ENCODE measurements around the gene FGFR3. TPM values are rescaled to one million over a fixed set of nuclear protein-coding genes. Genes with fewer than 3 reads are reported as not detected.

FGFR3 gene
- total and polyA plus RNA-seq, 9 of the 15 experiments (the other 6 are each of a cell fraction or from before 2014, with no cell fraction given): 1.2 to 60.4 (median 12.7) TPM

- no TSS peak for BruUV-seq (replicated peaks)
- peaks cover 84% of the 10 kb centered on the region; the same call in 2 of the 3 replicates for H3K36me3 ChIP-seq (ENCODE audit: control insufficient read depth, insufficient read depth, low read length)
- 98% methylated on average over 30 of the region's 51 CpGs for WGBS (ENCODE audit: insufficient coverage, low coverage, missing lambda C conversion rate)
- H3K27ac ChIP-seq (ENCODE audit: extremely low read depth, low read depth, low read length): no peak overlapping the region
- DNase-seq (ENCODE audit: extremely low read depth in 1 of 4, low spot score in 3 of 4): peak in 1 of 4 experiments; percentile 24
- ATAC-seq: no peak
- POLR2A ChIA-PET: interaction anchor here (0.6 to 1.6 kb wide), 3 partner anchors 9 to 12 kb away, joined by 3 to 7 read pairs (median 4); partner anchors contain the start of gene FGFR3
- H3K27me3 ChIP-seq (ENCODE audit: control insufficient read depth in 2 of 2, insufficient read depth in 2 of 2, low read length in 2 of 2): no peaks in the 10 kb centered on the region
- FAIRE-seq: no peak
- intact Hi-C loops (cut with micrococcal nuclease) (no loop called here), in situ Hi-C loops (cut with MboI) (no loop called here)
- H3K9me1 ChIP-seq (ENCODE audit: control insufficient read depth, insufficient read depth, low read length): no peaks in the 10 kb centered on the region
- H4K20me1 ChIP-seq (replicated peaks; ENCODE audit: control insufficient read depth, insufficient read depth, low read length): no peaks in the 10 kb centered on the region; the same call in 1 of the 2 replicates
- no peak overlapping the region for H2AFZ ChIP-seq (ENCODE audit: low read depth, low read length)
- CTCF ChIA-PET (ENCODE audit: low intra/inter-chr PET ratio): interaction anchor here (0.6 kb wide), 1 partner anchor 62 kb away, joined by 3 read pairs; no protein-coding TSS in a partner anchor
- H3K4me2 ChIP-seq (ENCODE audit: insufficient read depth, low read length): no peak overlapping the region
- H3K79me2 ChIP-seq (ENCODE audit: control insufficient read depth, insufficient read depth, low read length): peaks cover 5% of the 10 kb centered on the region; the same call in 1 of the 3 replicates
- TF ChIP-seq JUNB (CRISPR knock-in tag; conservative IDR thresholded peaks at IDR 0.05): no peak
- TF ChIP-seq, protein P1, sequence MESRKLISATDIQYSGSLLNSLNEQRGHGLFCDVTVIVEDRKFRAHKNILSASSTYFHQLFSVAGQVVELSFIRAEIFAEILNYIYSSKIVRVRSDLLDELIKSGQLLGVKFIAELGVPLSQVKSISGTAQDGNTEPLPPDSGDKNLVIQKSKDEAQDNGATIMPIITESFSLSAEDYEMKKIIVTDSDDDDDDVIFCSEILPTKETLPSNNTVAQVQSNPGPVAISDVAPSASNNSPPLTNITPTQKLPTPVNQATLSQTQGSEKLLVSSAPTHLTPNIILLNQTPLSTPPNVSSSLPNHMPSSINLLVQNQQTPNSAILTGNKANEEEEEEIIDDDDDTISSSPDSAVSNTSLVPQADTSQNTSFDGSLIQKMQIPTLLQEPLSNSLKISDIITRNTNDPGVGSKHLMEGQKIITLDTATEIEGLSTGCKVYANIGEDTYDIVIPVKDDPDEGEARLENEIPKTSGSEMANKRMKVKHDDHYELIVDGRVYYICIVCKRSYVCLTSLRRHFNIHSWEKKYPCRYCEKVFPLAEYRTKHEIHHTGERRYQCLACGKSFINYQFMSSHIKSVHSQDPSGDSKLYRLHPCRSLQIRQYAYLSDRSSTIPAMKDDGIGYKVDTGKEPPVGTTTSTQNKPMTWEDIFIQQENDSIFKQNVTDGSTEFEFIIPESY (CRISPR knock-in tag; IDR thresholded peaks at IDR 0.05): peak; percentile 49; the same call in 1 of the 2 replicates
- peaks cover 0 to 72% of the 10 kb centered on the region in 2 experiments; a peak in 2 of 5 replicates for H3K4me1 ChIP-seq (replicated peaks in 1 of 2; ENCODE audit: control insufficient read depth in 2 of 2, insufficient read depth in 2 of 2, low read length in 2 of 2)
- H3K9me3 ChIP-seq (replicated peaks; ENCODE audit: control insufficient read depth, insufficient read depth, low read depth, low read length): no peaks in the 10 kb centered on the region
- H3K4me3 ChIP-seq: no peak overlapping the region
- H3K9ac ChIP-seq (ENCODE audit: insufficient read depth in 1 of 2, low read depth in 2 of 2, low read length in 2 of 2): peak overlapping the region in 1 of 2 experiments; percentile 35; a peak in 1 of 4 replicates
Measured at GRCh38 chr4:1803523-1804423, 10.7 kb downstream of the FGFR3 start.
